Thyroid gland (tissue), 4 donors: Measurements from ENCODE around the gene UFC1.

Source experiments
- CTCF ChIP-seq, 6 experiments: fragments of 200-600 bp in 3 of 6; fragments of 450-650 bp in 3 of 6; sonication (generic) in 3 of 6; IDR thresholded peaks; one replicate each; pipeline ENCODE4 v1.5.1; 2016 to 2019; ENCODE audit warnings: antibody characterized with exemption in 6 of 6, mild to moderate bottlenecking in 2 of 6, inconsistent platforms in 1 of 6, moderate library complexity in 1 of 6
- POLR2A ChIP-seq, 2 donors: fragments of 450-650 bp; IDR thresholded peaks; one replicate each; pipeline ENCODE4 v1.6.1; 2017; ENCODE audit warnings: antibody characterized with exemption in 2 of 2, mild to moderate bottlenecking in 2 of 2, moderate library complexity in 1 of 2

GRCh38 chr1:161111117-161111516 lies 42.7 kb upstream of the UFC1 start:
- TF ChIP-seq CTCF (IDR thresholded peaks at IDR 0.05) (no peak), POLR2A (IDR thresholded peaks at IDR 0.05) (no peak)
